ENCODE measurements around the gene LTBP3.

LTBP3 gene

DNA sequence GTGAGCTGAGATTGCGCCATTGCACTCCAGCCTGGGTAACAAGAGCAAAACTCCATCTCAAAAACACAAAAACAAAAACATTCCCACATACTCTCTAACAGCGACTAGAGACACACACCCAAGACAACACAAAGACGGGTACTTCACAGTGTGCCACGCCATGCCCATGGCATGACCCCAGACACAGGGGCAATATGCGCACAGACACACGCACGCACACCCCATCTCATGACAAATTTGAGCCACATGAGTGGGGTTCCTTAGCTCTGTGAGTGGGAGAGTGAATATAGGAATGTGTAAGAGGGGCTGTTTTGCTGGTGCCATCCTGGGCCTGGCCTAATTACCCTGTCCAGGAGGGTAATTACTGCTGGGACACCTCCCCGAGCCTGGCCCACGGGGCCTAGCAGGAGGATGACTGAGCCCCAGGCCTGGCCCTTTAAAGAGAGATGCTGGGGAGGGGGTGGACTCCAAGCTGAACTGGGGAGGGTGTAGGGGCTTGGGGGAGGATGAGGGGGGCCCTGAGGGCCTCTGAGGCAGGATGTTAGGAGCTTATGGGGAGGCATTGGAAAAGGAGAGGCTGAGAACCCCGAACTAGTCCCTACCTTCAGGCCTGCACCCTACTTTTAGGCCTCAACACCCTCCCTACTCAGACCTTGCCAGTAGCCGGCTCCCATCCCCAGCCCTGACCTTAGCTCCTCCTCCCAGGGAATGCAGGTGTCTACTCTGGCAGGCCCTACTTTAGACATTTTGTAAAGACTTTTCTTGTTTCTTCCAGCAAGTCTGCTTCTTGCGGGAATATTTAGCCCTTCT, 1.5 kb downstream of the LTBP3 start:
- TF ChIP-seq, protein P1, sequence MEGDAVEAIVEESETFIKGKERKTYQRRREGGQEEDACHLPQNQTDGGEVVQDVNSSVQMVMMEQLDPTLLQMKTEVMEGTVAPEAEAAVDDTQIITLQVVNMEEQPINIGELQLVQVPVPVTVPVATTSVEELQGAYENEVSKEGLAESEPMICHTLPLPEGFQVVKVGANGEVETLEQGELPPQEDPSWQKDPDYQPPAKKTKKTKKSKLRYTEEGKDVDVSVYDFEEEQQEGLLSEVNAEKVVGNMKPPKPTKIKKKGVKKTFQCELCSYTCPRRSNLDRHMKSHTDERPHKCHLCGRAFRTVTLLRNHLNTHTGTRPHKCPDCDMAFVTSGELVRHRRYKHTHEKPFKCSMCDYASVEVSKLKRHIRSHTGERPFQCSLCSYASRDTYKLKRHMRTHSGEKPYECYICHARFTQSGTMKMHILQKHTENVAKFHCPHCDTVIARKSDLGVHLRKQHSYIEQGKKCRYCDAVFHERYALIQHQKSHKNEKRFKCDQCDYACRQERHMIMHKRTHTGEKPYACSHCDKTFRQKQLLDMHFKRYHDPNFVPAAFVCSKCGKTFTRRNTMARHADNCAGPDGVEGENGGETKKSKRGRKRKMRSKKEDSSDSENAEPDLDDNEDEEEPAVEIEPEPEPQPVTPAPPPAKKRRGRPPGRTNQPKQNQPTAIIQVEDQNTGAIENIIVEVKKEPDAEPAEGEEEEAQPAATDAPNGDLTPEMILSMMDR (conservative IDR thresholded peaks at IDR 0.05; ENCODE audit: low read depth, low read length): no peak
- no peak for DNase-seq (ENCODE audit: low read depth)
- peak overlapping the region; percentile 65 for H3K4me3 ChIP-seq (ENCODE audit: low read depth, low read length)

GRCh38 chr11:65555693-65556231, 2.4 kb downstream of the LTBP3 start:
- TF ChIP-seq, protein P1 (conservative IDR thresholded peaks at IDR 0.05; ENCODE audit: low read depth, low read length): no peak
- DNase-seq (ENCODE audit: low read depth): peak; percentile 68
- H3K4me3 ChIP-seq (ENCODE audit: low read depth, low read length): peak overlapping the region; percentile 30

DNA sequence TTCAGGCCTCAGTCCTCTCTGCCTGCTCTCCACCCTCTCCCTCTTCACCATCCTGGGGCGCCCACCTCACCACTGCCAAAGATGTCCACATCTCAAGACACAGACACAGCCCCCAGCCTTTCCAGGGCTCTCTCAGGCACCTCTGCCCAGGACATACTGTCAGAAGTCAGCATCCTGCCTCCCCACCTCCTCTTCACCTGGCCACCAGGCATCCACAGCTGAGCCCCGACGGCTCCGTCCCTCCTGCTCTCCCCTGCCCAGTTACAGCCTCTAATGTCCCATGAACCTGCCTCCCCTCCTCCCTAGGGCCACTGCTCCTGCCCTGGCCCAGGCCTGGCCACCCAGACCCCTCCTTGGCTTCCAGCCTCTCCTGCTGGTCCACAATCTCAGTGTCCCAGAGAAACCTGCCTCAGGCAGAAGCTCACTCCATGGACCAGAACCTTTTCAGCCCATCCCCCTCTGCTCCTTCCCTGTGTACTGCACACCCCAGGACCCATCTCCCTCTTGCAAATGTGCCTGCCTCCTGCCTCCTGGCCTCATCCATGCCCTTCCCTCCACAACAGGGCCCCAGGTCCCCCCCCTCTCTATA, 3.2 kb downstream of the LTBP3 start:
- no peak overlapping the region for H3K4me3 ChIP-seq (ENCODE audit: low read depth, low read length)
- no peak for DNase-seq (ENCODE audit: low read depth)

DNA sequence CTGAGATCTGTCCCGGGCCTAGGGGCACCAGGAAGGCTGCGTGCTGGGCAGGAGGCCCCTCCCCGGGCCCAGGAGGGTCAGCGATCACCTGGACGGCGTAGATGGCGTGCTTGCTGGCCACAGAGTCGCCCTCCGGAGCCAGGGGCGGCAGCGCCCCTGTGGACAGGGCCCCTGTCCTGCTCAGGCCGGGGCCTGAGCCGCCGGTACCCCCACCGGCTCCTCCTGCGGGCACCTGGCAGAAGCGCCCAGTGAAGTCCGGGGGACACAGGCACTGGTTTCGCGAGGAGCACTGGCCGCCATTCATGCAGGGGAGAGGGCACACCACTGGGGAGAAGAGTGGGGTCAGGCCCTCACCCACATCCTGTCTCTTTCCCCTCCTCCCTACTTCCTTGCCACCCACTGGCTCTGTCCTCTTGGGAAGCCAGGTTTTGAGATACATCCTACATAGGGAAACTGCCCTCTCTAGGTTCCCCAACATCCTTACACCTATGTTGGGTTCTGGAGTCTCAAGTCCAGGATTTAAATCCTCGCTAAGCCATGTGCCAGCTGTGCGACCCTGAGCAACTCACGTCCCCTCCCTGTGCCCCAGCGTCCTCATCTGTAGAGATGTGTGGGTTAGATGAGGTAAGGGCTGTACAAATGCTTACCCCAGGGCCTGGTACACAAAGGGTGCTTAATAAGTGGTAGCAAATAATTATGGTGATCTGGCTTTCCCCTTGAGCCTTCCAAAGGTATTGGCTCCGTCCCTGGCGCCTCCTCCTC, 3.9 kb downstream of the LTBP3 start:
- H3K4me3 ChIP-seq (ENCODE audit: low read depth, low read length): no peak overlapping the region
- DNase-seq (ENCODE audit: low read depth): no peak
- TF ChIP-seq, protein P1 (conservative IDR thresholded peaks at IDR 0.05; ENCODE audit: low read depth, low read length): no peak

More for the DNA sequence above, 3.2 kb downstream of the LTBP3 start:
- TF ChIP-seq, protein P1 (conservative IDR thresholded peaks at IDR 0.05; ENCODE audit: low read depth, low read length): no peak

- TF ChIP-seq, protein P1 (conservative IDR thresholded peaks at IDR 0.05; ENCODE audit: low read depth, low read length): no peak
- no peak for DNase-seq (ENCODE audit: low read depth)
- H3K4me3 ChIP-seq (ENCODE audit: low read depth, low read length): no peak overlapping the region
Observed at GRCh38 chr11:65553301-65554001, 4.7 kb downstream of the LTBP3 start.

DNA sequence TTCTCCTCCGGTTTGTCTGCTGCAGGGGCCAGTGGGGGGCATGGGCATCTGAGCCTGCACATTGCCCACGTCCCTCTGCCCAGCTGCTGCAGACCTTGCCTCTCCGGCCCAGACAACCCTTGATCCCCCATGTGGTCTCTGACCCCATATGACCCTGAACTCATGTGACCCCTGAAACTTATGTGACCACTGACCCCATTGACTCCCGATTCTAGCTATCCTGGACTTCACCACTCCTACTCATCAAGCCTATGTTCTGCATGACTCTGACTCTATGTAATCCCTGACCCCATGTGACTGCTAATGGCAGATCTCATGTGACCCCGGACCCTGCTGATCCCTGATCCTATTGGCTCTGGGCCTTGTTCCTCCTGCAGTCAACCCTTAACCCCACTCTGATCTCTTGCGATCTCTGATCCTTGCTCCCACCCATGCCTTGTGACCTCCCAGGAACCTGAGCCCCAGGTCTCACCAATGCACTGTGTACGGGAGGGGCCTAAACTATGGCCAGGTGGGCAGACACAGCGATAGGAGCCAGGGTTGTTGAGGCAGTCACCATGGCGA, 5.7 kb downstream of the LTBP3 start:
- H3K4me3 ChIP-seq (ENCODE audit: low read depth, low read length): no peak overlapping the region
- no peak for DNase-seq (ENCODE audit: low read depth)
- TF ChIP-seq, protein P1 (conservative IDR thresholded peaks at IDR 0.05; ENCODE audit: low read depth, low read length): no peak

Measured in choroid plexus epithelial cell (primary cell).